ENCODE measurements around the gene PTTG1IP.

PTTG1IP gene

GRCh38 chr21:44894687-44895302 is 21.3 kb upstream of the PTTG1IP start:
- DNase-seq = no peak

- no peak for DNase-seq
Observed at GRCh38 chr21:44893948-44894656, 20.6 kb upstream of the PTTG1IP start.

GRCh38 chr21:44893278-44893556 is 19.7 kb upstream of the PTTG1IP start:
- DNase-seq = no peak

GRCh38 chr21:44892536-44893277 is 19.2 kb upstream of the PTTG1IP start:
- DNase-seq = peak; percentile 83

GRCh38 chr21:44892095-44892494 is 18.6 kb upstream of the PTTG1IP start:
- DNase-seq = no peak

GRCh38 chr21:44891631-44892031 is 18.1 kb upstream of the PTTG1IP start:
- no peak for DNase-seq

- DNase-seq = no peak
Observed at GRCh38 chr21:44890961-44891541, 17.6 kb upstream of the PTTG1IP start.

- no peak for DNase-seq
Observed at GRCh38 chr21:44890338-44890931, 16.9 kb upstream of the PTTG1IP start.

- no peak for DNase-seq
Observed at GRCh38 chr21:44889625-44890337, 16.3 kb upstream of the PTTG1IP start.

GRCh38 chr21:44888581-44889550 is 15.4 kb upstream of the PTTG1IP start:
- DNase-seq = no peak

- DNase-seq = no peak
Observed at GRCh38 chr21:44887807-44888580, 14.5 kb upstream of the PTTG1IP start.

GRCh38 chr21:44887126-44887806 is 13.8 kb upstream of the PTTG1IP start:
- no peak for DNase-seq

GRCh38 chr21:44886113-44887075 is 12.9 kb upstream of the PTTG1IP start:
- DNase-seq = no peak

- no peak for DNase-seq
Observed at GRCh38 chr21:44885615-44886014, 12.1 kb upstream of the PTTG1IP start.

- DNase-seq = no peak
Observed at GRCh38 chr21:44884097-44884496, 10.6 kb upstream of the PTTG1IP start.

GRCh38 chr21:44883250-44883649 is 9.8 kb upstream of the PTTG1IP start:
- no peak for DNase-seq

GRCh38 chr21:44881198-44881872 is 7.8 kb upstream of the PTTG1IP start:
- DNase-seq = no peak

All from stimulated activated CD4-positive, alpha-beta T cell treated with anti-CD3 and anti-CD28 coated beads, Interleukin-4, amount 100 ng/mL, for 24 hours (primary cell).